Measurements from ENCODE around the gene RAB8B.

Gene RAB8B

GRCh38 chr15:63294359-63294758 is 105.0 kb downstream of the RAB8B start:
- Mint-ChIP-seq H3K9me3 (no peaks in the 10 kb centered on the region), H3K36me3 (peaks cover 19% of the 10 kb centered on the region), H3K4me3 (no peak overlapping the region), H3K27ac (no peak overlapping the region), H3K27me3 (no peaks in the 10 kb centered on the region), H3K4me1 (peaks cover 6% of the 10 kb centered on the region)
- DNase-seq (ENCODE audit: low spot score in 2 of 2) (no peak), ATAC-seq (ENCODE audit: low read depth) (no peak)

- H3K4me3 Mint-ChIP-seq: no peak overlapping the region
- no peak for DNase-seq (ENCODE audit: low spot score in 2 of 2)
- H3K4me1 Mint-ChIP-seq: peaks cover 8% of the 10 kb centered on the region
- H3K9me3 Mint-ChIP-seq: no peaks in the 10 kb centered on the region
- H3K36me3 Mint-ChIP-seq: peaks cover 24% of the 10 kb centered on the region
- H3K27me3 Mint-ChIP-seq: no peaks in the 10 kb centered on the region
- H3K27ac Mint-ChIP-seq: no peak overlapping the region
- no peak for ATAC-seq (ENCODE audit: low read depth)
Observed at GRCh38 chr15:63295341-63295740, 105.9 kb downstream of the RAB8B start.

- ATAC-seq (ENCODE audit: low read depth): no peak
- Mint-ChIP-seq H3K36me3 (peaks cover 24% of the 10 kb centered on the region), H3K27ac (no peak overlapping the region), H3K4me3 (no peak overlapping the region), H3K4me1 (peaks cover 8% of the 10 kb centered on the region), H3K27me3 (no peaks in the 10 kb centered on the region), H3K9me3 (no peaks in the 10 kb centered on the region)
- DNase-seq (ENCODE audit: low spot score in 2 of 2): no peak
Observed at GRCh38 chr15:63296195-63296594, 106.8 kb downstream of the RAB8B start.

- no peak overlapping the region for H3K27ac Mint-ChIP-seq
- peaks cover 2% of the 10 kb centered on the region for H3K4me1 Mint-ChIP-seq
- H3K4me3 Mint-ChIP-seq: no peak overlapping the region
- no peaks in the 10 kb centered on the region for H3K27me3 Mint-ChIP-seq
- H3K36me3 Mint-ChIP-seq: peaks cover 28% of the 10 kb centered on the region
- DNase-seq (ENCODE audit: low spot score in 2 of 2) (no peak), ATAC-seq (ENCODE audit: low read depth) (no peak)
- no peaks in the 10 kb centered on the region for H3K9me3 Mint-ChIP-seq
Observed at GRCh38 chr15:63299943-63300575, 110.7 kb downstream of the RAB8B start.

- ATAC-seq (ENCODE audit: low read depth) (no peak), DNase-seq (ENCODE audit: low spot score in 2 of 2) (no peak)
- no peak overlapping the region for H3K4me3 Mint-ChIP-seq
- peaks cover 2% of the 10 kb centered on the region for H3K4me1 Mint-ChIP-seq
- no peaks in the 10 kb centered on the region for H3K27me3 Mint-ChIP-seq
- peaks cover 35% of the 10 kb centered on the region for H3K36me3 Mint-ChIP-seq
- no peaks in the 10 kb centered on the region for H3K9me3 Mint-ChIP-seq
- H3K27ac Mint-ChIP-seq: no peak overlapping the region
Observed at GRCh38 chr15:63301088-63301487, 111.7 kb downstream of the RAB8B start.

- no peak for ATAC-seq (ENCODE audit: low read depth)
- no peak for DNase-seq (ENCODE audit: low spot score in 2 of 2)
- H3K4me1 Mint-ChIP-seq: no peaks in the 10 kb centered on the region
- H3K9me3 Mint-ChIP-seq: no peaks in the 10 kb centered on the region
- H3K27ac Mint-ChIP-seq: no peak overlapping the region
- H3K27me3 Mint-ChIP-seq: no peaks in the 10 kb centered on the region
- peaks cover 28% of the 10 kb centered on the region for H3K36me3 Mint-ChIP-seq
- no peak overlapping the region for H3K4me3 Mint-ChIP-seq
Observed at GRCh38 chr15:63305260-63305659, 115.9 kb downstream of the RAB8B start.

GRCh38 chr15:63306492-63307073 is 117.2 kb downstream of the RAB8B start:
- Mint-ChIP-seq H3K9me3 (no peaks in the 10 kb centered on the region), H3K36me3 (peaks cover 33% of the 10 kb centered on the region), H3K27ac (no peak overlapping the region), H3K4me3 (no peak overlapping the region), H3K4me1 (no peaks in the 10 kb centered on the region), H3K27me3 (no peaks in the 10 kb centered on the region)
- no peak for DNase-seq (ENCODE audit: low spot score in 2 of 2)
- ATAC-seq (ENCODE audit: low read depth): no peak

GRCh38 chr15:63308491-63308890 is 119.1 kb downstream of the RAB8B start:
- Mint-ChIP-seq H3K36me3 (peaks cover 29% of the 10 kb centered on the region), H3K4me3 (no peak overlapping the region), H3K27ac (no peak overlapping the region), H3K4me1 (no peaks in the 10 kb centered on the region), H3K9me3 (no peaks in the 10 kb centered on the region), H3K27me3 (no peaks in the 10 kb centered on the region)
- ATAC-seq (ENCODE audit: low read depth) (no peak), DNase-seq (ENCODE audit: low spot score in 2 of 2) (no peak)

- Mint-ChIP-seq H3K27ac (no peak overlapping the region), H3K36me3 (peaks cover 29% of the 10 kb centered on the region), H3K4me1 (no peaks in the 10 kb centered on the region), H3K4me3 (no peak overlapping the region), H3K27me3 (no peaks in the 10 kb centered on the region), H3K9me3 (no peaks in the 10 kb centered on the region)
- ATAC-seq (ENCODE audit: low read depth) (no peak), DNase-seq (ENCODE audit: low spot score in 2 of 2) (no peak)
Observed at GRCh38 chr15:63308947-63309346, 119.5 kb downstream of the RAB8B start.

GRCh38 chr15:63310646-63311045 is 121.2 kb downstream of the RAB8B start:
- peaks cover 3% of the 10 kb centered on the region for H3K4me1 Mint-ChIP-seq
- ATAC-seq (ENCODE audit: low read depth) (no peak), DNase-seq (ENCODE audit: low spot score in 2 of 2) (no peak)
- peaks cover 21% of the 10 kb centered on the region for H3K36me3 Mint-ChIP-seq
- H3K27me3 Mint-ChIP-seq: no peaks in the 10 kb centered on the region
- no peak overlapping the region for H3K27ac Mint-ChIP-seq
- H3K9me3 Mint-ChIP-seq: no peaks in the 10 kb centered on the region
- no peak overlapping the region for H3K4me3 Mint-ChIP-seq

GRCh38 chr15:63312286-63312685 is 122.9 kb downstream of the RAB8B start:
- Mint-ChIP-seq H3K27me3 (no peaks in the 10 kb centered on the region), H3K4me1 (peaks cover 11% of the 10 kb centered on the region), H3K9me3 (no peaks in the 10 kb centered on the region), H3K27ac (no peak overlapping the region), H3K4me3 (no peak overlapping the region), H3K36me3 (peaks cover 8% of the 10 kb centered on the region)
- DNase-seq (ENCODE audit: low spot score in 2 of 2) (no peak), ATAC-seq (ENCODE audit: low read depth) (no peak)

GRCh38 chr15:63313825-63314224 is 124.4 kb downstream of the RAB8B start:
- H3K4me3 Mint-ChIP-seq: no peak overlapping the region
- H3K36me3 Mint-ChIP-seq: peaks cover 8% of the 10 kb centered on the region
- H3K4me1 Mint-ChIP-seq: peaks cover 11% of the 10 kb centered on the region
- ATAC-seq (ENCODE audit: low read depth) (no peak), DNase-seq (ENCODE audit: low spot score in 2 of 2) (no peak)
- no peak overlapping the region for H3K27ac Mint-ChIP-seq
- H3K9me3 Mint-ChIP-seq: no peaks in the 10 kb centered on the region
- H3K27me3 Mint-ChIP-seq: no peaks in the 10 kb centered on the region

GRCh38 chr15:63314409-63314808 is 125.0 kb downstream of the RAB8B start:
- Mint-ChIP-seq H3K9me3 (no peaks in the 10 kb centered on the region), H3K27me3 (no peaks in the 10 kb centered on the region), H3K36me3 (peaks cover 8% of the 10 kb centered on the region), H3K4me3 (no peak overlapping the region), H3K27ac (no peak overlapping the region), H3K4me1 (peaks cover 11% of the 10 kb centered on the region)
- DNase-seq (ENCODE audit: low spot score in 2 of 2): no peak
- ATAC-seq (ENCODE audit: low read depth): no peak

Data from memory B cell (primary cell).